Measurements from ENCODE around the gene RWDD3.

Gene RWDD3

GRCh38 chr1:95230768-95231191, 3.2 kb upstream of the RWDD3 start:
- DNase-seq: no peak

- DNase-seq: no peak
Observed at GRCh38 chr1:95232646-95233318, 1.2 kb upstream of the RWDD3 start.

GRCh38 chr1:95233319-95233736, 682 bp upstream of the RWDD3 start:
- DNase-seq: no peak

GRCh38 chr1:95236784-95237575, 3.0 kb downstream of the RWDD3 start:
- DNase-seq: no peak

GRCh38 chr1:95237981-95238703, 4.1 kb downstream of the RWDD3 start:
- DNase-seq: no peak

- DNase-seq: no peak
Observed at GRCh38 chr1:95245029-95245428, 11.0 kb downstream of the RWDD3 start.

GRCh38 chr1:95246511-95246910, 12.5 kb downstream of the RWDD3 start:
- no peak for DNase-seq

- no peak for DNase-seq
Observed at GRCh38 chr1:95247607-95248006, 13.6 kb downstream of the RWDD3 start.

- DNase-seq: no peak
Observed at GRCh38 chr1:95249916-95250315, 15.9 kb downstream of the RWDD3 start.

- no peak for DNase-seq
Observed at GRCh38 chr1:95252422-95252821, 18.4 kb downstream of the RWDD3 start.

GRCh38 chr1:95254959-95255358, 20.9 kb downstream of the RWDD3 start:
- DNase-seq: no peak

- DNase-seq: no peak
Observed at GRCh38 chr1:95255826-95256225, 21.8 kb downstream of the RWDD3 start.

- no peak for DNase-seq
Observed at GRCh38 chr1:95257758-95258157, 23.7 kb downstream of the RWDD3 start.

- DNase-seq: no peak
Observed at GRCh38 chr1:95259245-95259644, 25.2 kb downstream of the RWDD3 start.

- no peak for DNase-seq
Observed at GRCh38 chr1:95262913-95263312, 28.9 kb downstream of the RWDD3 start.

GRCh38 chr1:95263450-95263849, 29.4 kb downstream of the RWDD3 start:
- DNase-seq: no peak

- no peak for DNase-seq
Observed at GRCh38 chr1:95265106-95265505, 31.1 kb downstream of the RWDD3 start.

- no peak for DNase-seq
Observed at GRCh38 chr1:95276429-95276828, 42.4 kb downstream of the RWDD3 start.

GRCh38 chr1:95278173-95279006, 44.4 kb downstream of the RWDD3 start:
- DNase-seq: no peak

- DNase-seq: no peak
Observed at GRCh38 chr1:95281781-95282517, 47.9 kb downstream of the RWDD3 start.

- no peak for DNase-seq
Observed at GRCh38 chr1:95282518-95282895, 48.5 kb downstream of the RWDD3 start.

GRCh38 chr1:95284420-95284819, 50.4 kb downstream of the RWDD3 start:
- DNase-seq: no peak

Data from HCEC 1CT (cell line).